Brain microvascular endothelial cell (primary cell): Measurements from ENCODE around the gene NPAP1.
"Not testable (repeated sequence)": the region's sequence is repeated elsewhere in the genome, so short reads cannot be mapped to it uniquely, and the experiment has no call there.

ENCODE experiments used
- DNase-seq: peaks from one replicate; pipeline ENCODE4 v3.0.0-alpha.2; 2020
- H3K27ac ChIP-seq: fragments of 250-450 bp; sonication (Bioruptor Pico); 2 replicates; pipeline ENCODE4 v1.5.1; 2020; ENCODE audit warnings: mild to moderate bottlenecking, moderate library complexity
- H3K27me3 ChIP-seq: fragments of 250-450 bp; sonication (Bioruptor Pico); replicated peaks from 2 replicates; pipeline ENCODE4 v1.5.1; 2020; ENCODE audit warnings: mild to moderate bottlenecking
- H3K36me3 ChIP-seq: fragments of 250-450 bp; sonication (Bioruptor Pico); replicated peaks from 2 replicates; pipeline ENCODE4 v1.5.1; 2020; ENCODE audit warnings: mild to moderate bottlenecking
- H3K4me3 ChIP-seq: 2 replicates; pipeline ENCODE4 v1.5.1; 2011; ENCODE audit warnings: low read depth, mild to moderate bottlenecking, control low read depth, low read length, moderate library complexity
- in situ Hi-C: cut with HindIII; loops from 2 replicates; pipeline ENCODE4 v1.10.0; 2017; ENCODE audit warnings: low sequenced_read_pairs, low pct_ligation_motif_present
- TF ChIP-seq, protein P1 (sequence below): IDR thresholded peaks from 2 replicates; pipeline ENCODE4 v1.5.1; 2011; ENCODE audit warnings: low read depth, mild to moderate bottlenecking, moderate library complexity, low read length, control low read depth, inconsistent platforms; ENCODE audit errors: missing control alignments

The NPAP1 gene

DNA sequence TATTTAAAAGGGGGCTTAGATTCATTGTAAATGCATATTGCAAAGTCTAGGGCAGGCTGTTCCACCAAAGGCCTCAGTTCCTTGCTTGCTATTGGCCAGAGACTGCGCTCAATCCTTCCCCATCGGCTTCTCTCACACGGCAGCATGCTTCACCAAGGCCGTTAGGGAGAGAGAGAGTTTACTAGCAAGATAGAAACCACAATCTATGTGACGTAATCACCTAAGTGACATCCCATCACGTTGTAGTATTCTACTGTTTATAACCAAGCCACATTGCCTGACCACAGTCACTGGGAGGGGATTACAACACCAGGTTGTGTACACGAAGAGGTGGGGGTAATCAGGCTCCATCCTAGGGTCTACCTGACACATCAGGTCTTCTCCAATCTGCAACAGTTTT is 16.0 kb upstream of the NPAP1 start:
- H3K27me3 ChIP-seq = no peaks in the 10 kb centered on the region
- DNase-seq = no peak
- in situ Hi-C loops = no loop called here
- no peak overlapping the region for H3K4me3 ChIP-seq
- no peaks in the 10 kb centered on the region for H3K36me3 ChIP-seq
- H3K27ac ChIP-seq = no peak overlapping the region
- TF ChIP-seq, protein P1, sequence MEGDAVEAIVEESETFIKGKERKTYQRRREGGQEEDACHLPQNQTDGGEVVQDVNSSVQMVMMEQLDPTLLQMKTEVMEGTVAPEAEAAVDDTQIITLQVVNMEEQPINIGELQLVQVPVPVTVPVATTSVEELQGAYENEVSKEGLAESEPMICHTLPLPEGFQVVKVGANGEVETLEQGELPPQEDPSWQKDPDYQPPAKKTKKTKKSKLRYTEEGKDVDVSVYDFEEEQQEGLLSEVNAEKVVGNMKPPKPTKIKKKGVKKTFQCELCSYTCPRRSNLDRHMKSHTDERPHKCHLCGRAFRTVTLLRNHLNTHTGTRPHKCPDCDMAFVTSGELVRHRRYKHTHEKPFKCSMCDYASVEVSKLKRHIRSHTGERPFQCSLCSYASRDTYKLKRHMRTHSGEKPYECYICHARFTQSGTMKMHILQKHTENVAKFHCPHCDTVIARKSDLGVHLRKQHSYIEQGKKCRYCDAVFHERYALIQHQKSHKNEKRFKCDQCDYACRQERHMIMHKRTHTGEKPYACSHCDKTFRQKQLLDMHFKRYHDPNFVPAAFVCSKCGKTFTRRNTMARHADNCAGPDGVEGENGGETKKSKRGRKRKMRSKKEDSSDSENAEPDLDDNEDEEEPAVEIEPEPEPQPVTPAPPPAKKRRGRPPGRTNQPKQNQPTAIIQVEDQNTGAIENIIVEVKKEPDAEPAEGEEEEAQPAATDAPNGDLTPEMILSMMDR = no peak

DNA sequence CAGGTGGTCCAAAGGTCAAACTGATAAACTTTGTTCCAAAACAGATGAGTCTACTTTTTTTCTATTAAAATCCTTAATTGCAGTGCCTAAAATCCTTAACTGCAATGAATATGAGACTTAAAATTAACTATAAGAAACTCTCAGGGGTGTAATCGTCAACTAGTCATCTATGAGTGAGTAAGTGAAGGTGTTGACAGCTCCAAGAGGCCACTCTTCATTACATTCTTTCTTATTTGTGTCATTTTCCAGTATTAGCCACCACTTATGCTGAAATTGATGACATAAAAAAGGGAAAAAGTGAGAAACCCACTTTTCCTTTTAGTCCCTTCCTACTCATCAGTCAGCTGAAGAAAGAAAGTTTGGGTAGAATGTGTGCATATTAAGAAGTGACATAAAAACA is 12.6 kb upstream of the NPAP1 start:
- H3K27me3 ChIP-seq = no peaks in the 10 kb centered on the region
- TF ChIP-seq, protein P1 = no peak
- in situ Hi-C loops = no loop called here

DNA sequence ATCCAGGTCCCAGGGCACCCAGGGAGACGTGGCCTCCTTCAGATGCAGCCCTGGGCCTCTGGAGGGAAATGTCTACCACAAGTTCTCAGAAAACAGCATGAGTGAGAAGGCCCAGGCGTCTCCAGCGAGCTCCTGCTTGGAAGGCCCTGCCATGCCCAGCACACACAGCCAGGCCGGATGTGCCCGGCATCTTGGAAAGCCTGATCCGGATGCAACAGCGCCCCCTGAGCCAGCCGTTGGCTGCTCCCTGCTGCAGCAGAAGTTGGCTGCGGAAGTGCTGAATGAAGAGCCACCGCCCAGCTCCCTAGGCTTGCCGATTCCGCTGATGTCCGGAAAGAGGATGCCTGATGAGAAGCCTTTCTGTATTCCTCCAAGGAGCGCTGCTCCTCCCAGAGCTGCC is 856 bp downstream of the NPAP1 start:
- in situ Hi-C loops = no loop called here
- no peak for DNase-seq
- Histone ChIP-seq H3K36me3 (no peaks in the 10 kb centered on the region), H3K4me3 (no peak overlapping the region), H3K27me3 (no peaks in the 10 kb centered on the region), H3K27ac (no peak overlapping the region)
- TF ChIP-seq, protein P1 = no peak

More for the DNA sequence above, 12.6 kb upstream of the NPAP1 start:
- DNase-seq = no peak
- no peak overlapping the region for H3K4me3 ChIP-seq
- H3K36me3 ChIP-seq = no peaks in the 10 kb centered on the region
- H3K27ac ChIP-seq = no peak overlapping the region

DNA sequence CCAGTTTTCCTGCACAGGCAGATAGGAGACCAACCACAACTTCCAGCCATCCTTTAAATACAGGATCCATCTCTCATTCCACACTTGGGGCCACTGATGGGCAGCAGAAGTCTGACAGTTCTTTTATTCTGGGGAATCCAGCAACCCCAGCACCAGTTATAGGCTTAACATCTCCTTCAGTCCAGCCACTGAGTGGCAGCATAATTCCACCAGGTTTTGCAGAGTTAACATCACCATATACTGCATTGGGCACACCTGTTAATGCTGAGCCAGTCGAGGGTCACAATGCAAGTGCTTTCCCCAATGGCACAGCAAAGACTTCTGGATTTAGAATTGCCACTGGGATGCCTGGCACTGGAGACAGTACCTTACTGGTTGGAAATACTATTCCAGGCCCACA is 2.9 kb downstream of the NPAP1 start:
- H3K27ac ChIP-seq = no peak overlapping the region
- no peak for DNase-seq
- TF ChIP-seq, protein P1 = no peak
- no peaks in the 10 kb centered on the region for H3K36me3 ChIP-seq
- in situ Hi-C loops = no loop called here
- no peak overlapping the region for H3K4me3 ChIP-seq
- H3K27me3 ChIP-seq = no peaks in the 10 kb centered on the region

DNA sequence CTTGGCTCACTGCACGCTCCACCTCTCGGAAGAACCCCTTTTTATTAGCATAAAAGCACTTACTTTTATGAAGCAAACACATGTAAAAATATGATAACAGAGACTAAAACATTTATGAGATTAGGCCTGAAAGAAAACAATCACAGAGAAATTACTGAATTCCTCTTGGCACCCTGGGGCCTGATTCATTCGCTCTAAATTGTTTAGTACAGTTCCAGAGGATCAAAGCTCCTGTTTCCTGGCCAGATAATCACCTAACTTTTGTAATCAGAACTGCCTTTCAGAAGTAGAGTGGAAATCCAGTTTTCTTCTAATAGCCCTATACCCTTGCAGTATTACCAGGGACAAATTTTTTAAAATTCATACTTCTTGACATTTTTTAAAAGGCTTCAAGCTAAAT is 6.4 kb downstream of the NPAP1 start:
- no peak overlapping the region for H3K4me3 ChIP-seq
- no peaks in the 10 kb centered on the region for H3K27me3 ChIP-seq
- no peak for DNase-seq
- in situ Hi-C loops = no loop called here
- no peaks in the 10 kb centered on the region for H3K36me3 ChIP-seq
- TF ChIP-seq, protein P1 = no peak
- H3K27ac ChIP-seq = no peak overlapping the region

DNA sequence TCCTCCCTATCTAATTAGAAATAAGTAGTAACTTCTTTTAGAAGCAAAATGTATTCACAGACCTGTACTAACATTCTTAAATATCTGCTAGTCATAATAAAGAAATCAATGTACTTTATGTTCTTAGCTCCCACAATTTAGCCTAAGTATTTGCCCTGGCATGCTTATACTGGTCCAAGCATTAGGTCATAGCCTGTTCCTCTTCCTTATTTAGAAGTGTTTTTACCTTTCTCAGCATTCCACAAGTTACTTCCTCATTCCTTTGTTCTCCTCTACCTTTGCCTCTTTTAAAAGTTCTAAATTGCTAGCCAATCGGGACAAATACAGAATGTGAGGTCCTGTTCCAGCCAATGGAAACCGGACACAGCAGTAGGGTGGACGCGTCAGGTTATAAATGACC is 7.3 kb downstream of the NPAP1 start:
- H3K4me3 ChIP-seq, H3K27me3 ChIP-seq, H3K27ac ChIP-seq, H3K36me3 ChIP-seq, in situ Hi-C loops, DNase-seq: not testable (repeated sequence)
